A549 treated with Mapracorat at 1 μM for 4 hours (cell line): ENCODE results near the gene OSBPL2. TPM values are rescaled to one million over a fixed set of nuclear protein-coding genes. Genes with fewer than 3 reads are reported as not detected.

ENCODE experiments used
- total RNA-seq: library from RNA; stranded (reverse); fragments of 200-300 nt; extraction: Qiagen RNA extraction; gene quantifications from 5 replicates; pipeline ENCODE4 v1.2.3, GENCODE V29; 2022

OSBPL2 gene
- total RNA-seq, result 16.5 to 21.5 TPM (median 21.2 TPM) in 5 replicates

DNA sequence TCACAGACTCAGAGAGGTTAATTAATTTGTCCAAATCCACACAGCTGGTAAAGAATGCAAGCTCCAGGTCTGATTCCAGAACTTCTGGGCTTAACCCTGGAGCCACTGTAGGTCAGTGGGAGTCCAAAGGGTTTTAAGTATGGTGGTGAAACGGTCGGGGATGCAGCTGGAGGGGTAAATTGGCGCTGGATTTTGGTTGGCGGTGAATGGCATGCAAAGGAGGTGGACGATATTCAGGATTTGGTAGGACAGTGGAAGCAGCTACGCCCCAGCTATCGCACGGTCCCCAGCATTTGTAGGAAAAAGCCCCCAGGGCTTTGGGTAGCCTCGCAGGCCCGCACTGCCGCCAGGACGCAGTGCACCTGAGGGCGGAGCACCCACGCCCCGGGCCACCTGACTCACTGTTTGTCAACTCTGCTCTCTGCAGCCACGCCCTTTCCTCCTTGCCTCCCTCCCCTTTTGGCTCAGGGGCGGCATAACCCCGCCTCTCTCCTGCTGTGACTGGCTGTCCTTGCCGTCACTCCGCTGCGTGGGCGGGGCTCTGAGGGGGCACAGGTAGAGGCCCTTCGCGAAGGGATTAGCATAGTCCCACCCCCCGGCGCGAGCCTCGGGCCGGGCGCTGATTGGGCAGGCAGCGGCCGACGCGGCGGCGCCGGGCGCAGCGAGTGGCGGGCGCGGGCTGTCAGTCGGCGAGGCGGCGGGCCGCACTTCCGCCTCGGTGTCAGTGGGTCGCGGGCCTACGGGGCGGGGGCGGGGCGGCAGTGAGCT lies at the start of gene OSBPL2:
Gene OSBPL2 (plus strand): TSS at position 721 of the 768 bp plus-strand sequence. CDS start 17,664 bp downstream, outside the sequence.

DNA sequence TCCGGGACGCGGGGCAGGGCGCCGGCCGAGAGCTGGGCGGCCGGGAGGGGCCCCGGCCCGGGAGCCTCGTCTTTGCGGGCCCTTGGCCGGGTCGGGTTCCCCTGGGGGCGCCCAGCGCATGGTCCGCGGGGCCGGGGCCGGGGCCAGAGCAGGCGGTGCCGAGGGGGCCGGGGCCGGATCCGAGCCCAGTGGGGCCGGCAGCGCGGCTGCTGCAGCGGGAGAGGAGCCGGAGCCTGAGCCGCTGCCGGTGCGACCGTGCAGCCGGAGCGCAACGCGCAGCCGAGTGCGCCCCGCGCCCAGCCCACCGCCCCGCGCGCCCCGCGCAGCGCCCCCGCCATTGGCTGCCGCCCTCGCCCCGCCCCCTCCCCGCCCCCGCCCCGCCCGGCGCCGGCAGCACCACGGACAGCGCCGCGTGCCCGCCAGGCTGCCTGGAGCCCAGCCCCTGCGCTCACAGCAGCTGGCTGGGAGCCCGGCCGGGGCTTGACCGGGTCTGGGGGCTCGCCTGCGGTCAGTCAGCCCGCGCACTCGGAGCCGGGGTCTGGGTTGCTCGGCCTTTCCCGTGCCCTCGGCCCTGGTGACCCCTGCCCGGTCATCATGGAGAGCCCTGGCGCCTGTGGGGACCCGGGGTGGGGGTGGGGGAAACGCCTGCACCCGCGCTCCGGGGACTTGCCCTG lies 18.2 kb upstream of the OSBPL2 start, which contains the start of gene HRH3:
Gene HRH3 (minus strand): TSS at position 287 of the 674 bp plus-strand sequence. CDS start 308 bp downstream, outside the sequence.

DNA sequence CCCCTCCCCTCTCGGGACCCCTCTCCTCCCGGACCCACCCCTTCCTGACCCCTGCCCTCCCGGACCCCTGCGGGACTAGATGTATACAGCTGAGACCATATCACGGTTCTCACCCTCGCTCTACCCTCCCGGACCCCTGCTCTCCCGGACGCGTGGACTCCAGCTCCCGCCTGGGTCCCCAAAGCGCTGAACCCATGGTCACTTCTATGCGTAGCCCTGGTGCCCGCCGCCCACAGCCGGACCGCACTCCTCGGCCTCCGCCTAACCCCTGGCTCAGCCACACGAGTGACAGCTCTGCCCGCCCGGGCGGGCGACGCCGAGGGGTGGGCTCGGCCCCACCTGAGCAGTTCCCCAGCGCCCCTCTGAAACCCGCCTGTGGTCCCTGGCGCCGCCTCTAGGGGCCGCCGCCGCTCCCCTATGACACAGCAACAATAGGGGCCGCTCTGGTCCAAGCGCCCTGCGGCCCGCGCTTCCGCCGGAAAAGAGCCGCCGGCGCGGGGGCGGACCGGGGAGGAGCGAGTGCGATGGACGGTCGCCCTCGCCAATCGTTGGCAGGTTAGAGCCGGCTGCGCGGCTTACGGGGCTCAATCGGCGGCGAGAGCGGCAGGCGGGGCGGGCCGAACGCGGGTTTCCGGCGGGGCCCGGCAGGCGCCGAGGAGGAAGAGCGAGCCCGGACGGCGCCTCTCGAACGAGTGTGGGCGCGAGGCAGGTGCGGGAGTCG lies 64.2 kb downstream of the OSBPL2 start, which contains the start of gene ADRM1:
Gene ADRM1 (plus strand): TSS at position 657 of the 721 bp plus-strand sequence. CDS start 572 bp downstream, outside the sequence.

Other genes starting within 250 kb of the OSBPL2 start
- 14.2 to 18.7 TPM (median 17.4 TPM) in 5 replicates for gene TAF4, start 172.6 kb upstream of the OSBPL2 start, total RNA-seq
- 21.5 to 26.4 TPM (median 26.3 TPM) in 5 replicates for gene LSM14B, start 116.0 kb upstream of the OSBPL2 start, total RNA-seq
- 481 to 596 TPM (median 560 TPM) in 5 replicates for gene PSMA7, start 95.1 kb upstream of the OSBPL2 start, total RNA-seq
- gene SS18L1, start 94.8 kb upstream of the OSBPL2 start, total RNA-seq, result 6.1 to 10.7 TPM (median 9.4 TPM) in 5 replicates
- 29.6 to 40.6 TPM (median 37.1 TPM) in 5 replicates for gene MTG2, start 55.5 kb upstream of the OSBPL2 start, total RNA-seq
- not detected in 5 replicates for gene HRH3, start 18.2 kb upstream of the OSBPL2 start, total RNA-seq
- gene ADRM1, start 64.5 kb downstream of the OSBPL2 start, total RNA-seq, result 152 to 196 TPM (median 187 TPM) in 5 replicates
- 260 to 513 TPM (median 431 TPM) in 5 replicates for gene LAMA5, start 128.8 kb downstream of the OSBPL2 start, total RNA-seq
- 2,654 to 2,993 TPM (median 2,828 TPM) in 5 replicates for gene RPS21, start 148.6 kb downstream of the OSBPL2 start, total RNA-seq
- 4.4 to 5.8 TPM (median 5.2 TPM) in 5 replicates for gene CABLES2, start 168.8 kb downstream of the OSBPL2 start, total RNA-seq
- gene RBBP8NL, start 189.0 kb downstream of the OSBPL2 start, total RNA-seq, result 0.52 to 1.0 TPM (median 0.73 TPM) in 5 replicates
- 0.41 to 0.78 TPM (median 0.70 TPM) in 5 replicates for gene GATA5, start 237.5 kb downstream of the OSBPL2 start, total RNA-seq